ACC112 (cell line): ENCODE measurements around the gene SPATA22.
"Not testable (repeated sequence)": the region's sequence is repeated elsewhere in the genome, so short reads cannot be mapped to it uniquely, and the experiment has no call there.

Experiments used
- H2AFZ ChIP-seq: fragments of 200-600 bp; sonication (generic); one replicate; pipeline ENCODE4 v1.6.0; 2017; ENCODE audit warnings: antibody characterized with exemption, low read length; ENCODE audit not compliant: unreplicated experiment
- H3K27ac ChIP-seq: fragments of 200-600 bp; sonication (generic); 2 replicates; pipeline ENCODE4 v1.5.1; 2014; ENCODE audit warnings: low read depth, mild to moderate bottlenecking, antibody characterized with exemption, low read length, moderate library complexity
- H3K27me3 ChIP-seq: fragments of 200-600 bp; sonication (generic); 2 replicates; pipeline ENCODE4 v1.6.1; 2014; ENCODE audit warnings: mild to moderate bottlenecking, antibody characterized with exemption, low read length, moderate library complexity, mixed read lengths; ENCODE audit not compliant: insufficient read depth
- H3K36me3 ChIP-seq: fragments of 200-600 bp; sonication (generic); 2 replicates; pipeline ENCODE4 v1.6.1; 2016; ENCODE audit warnings: mild to moderate bottlenecking, antibody characterized with exemption, low read length, moderate library complexity, mixed read lengths; ENCODE audit not compliant: insufficient read depth
- H3K4me1 ChIP-seq: fragments of 200-600 bp; sonication (generic); one replicate; pipeline ENCODE4 v1.6.1; 2016; ENCODE audit warnings: low read length, mixed read lengths; ENCODE audit not compliant: insufficient read depth, unreplicated experiment, control insufficient read depth
- H3K4me3 ChIP-seq: fragments of 200-600 bp; sonication (generic); 2 replicates; pipeline ENCODE4 v1.5.1; 2014; ENCODE audit warnings: mild to moderate bottlenecking, low read depth, low read length
- H3K79me2 ChIP-seq: fragments of 200-600 bp; sonication (generic); one replicate; pipeline ENCODE4 v1.6.0; 2016; ENCODE audit warnings: low read length; ENCODE audit not compliant: control insufficient read depth, unreplicated experiment, insufficient read depth

Gene SPATA22, protein sequence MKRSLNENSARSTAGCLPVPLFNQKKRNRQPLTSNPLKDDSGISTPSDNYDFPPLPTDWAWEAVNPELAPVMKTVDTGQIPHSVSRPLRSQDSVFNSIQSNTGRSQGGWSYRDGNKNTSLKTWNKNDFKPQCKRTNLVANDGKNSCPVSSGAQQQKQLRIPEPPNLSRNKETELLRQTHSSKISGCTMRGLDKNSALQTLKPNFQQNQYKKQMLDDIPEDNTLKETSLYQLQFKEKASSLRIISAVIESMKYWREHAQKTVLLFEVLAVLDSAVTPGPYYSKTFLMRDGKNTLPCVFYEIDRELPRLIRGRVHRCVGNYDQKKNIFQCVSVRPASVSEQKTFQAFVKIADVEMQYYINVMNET

DNA sequence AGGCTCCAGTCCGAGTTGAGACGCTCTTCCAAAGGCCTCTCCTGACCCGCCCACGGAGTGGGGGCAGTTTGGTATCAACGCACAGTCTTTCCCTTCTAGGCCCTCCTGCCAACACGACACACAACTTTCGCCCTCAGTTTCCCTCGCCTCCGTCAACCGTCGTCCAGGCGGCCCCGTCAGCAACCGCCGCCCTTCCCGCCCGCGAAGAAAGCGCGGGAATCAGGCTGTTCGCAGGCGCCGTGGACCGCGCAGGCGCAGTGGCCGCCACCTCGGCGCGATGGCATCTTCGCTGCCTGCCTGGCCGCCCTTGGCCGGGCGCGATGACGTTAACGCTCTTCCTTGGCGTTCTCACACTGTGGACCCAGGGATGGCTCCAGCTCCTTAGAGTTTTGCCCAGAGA, at the start of gene SPATA22:
SPATA22 (minus strand) TSS at position 221 of the 400 bp plus-strand sequence. CDS start 2,494 bp downstream, outside the sequence.
- Histone ChIP-seq H3K4me3 (no peak within 1 kb of the TSS), H3K4me1 (peaks cover 18% of the 10 kb centered on the region), H3K79me2 (no peaks in the 10 kb centered on the region), H2AFZ (no peak within 1 kb of the TSS), H3K27ac (no peak within 1 kb of the TSS), H3K27me3 (no peaks in the 10 kb centered on the region), H3K36me3 (no peaks in the 10 kb centered on the region)

DNA sequence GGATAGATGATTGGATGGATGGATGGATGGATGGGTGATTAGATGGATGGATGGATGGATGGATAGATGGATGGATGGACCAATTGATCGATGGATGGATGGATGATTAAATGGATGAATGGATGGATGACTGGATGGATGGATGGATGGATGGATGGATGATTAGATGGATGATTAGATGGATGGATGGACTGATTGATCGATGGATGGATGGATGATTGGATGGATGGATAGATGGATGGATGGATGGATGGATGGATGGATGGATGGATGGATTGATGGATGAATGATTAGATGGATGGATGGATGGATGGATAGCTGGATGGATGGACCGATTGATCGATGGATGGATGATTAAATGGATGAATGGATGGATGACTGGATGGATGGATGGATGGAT, 47.9 kb upstream of the SPATA22 start:
- H3K4me1 ChIP-seq, H3K36me3 ChIP-seq, H3K4me3 ChIP-seq, H3K27ac ChIP-seq, H3K79me2 ChIP-seq, H2AFZ ChIP-seq, H3K27me3 ChIP-seq: not testable (repeated sequence)

DNA sequence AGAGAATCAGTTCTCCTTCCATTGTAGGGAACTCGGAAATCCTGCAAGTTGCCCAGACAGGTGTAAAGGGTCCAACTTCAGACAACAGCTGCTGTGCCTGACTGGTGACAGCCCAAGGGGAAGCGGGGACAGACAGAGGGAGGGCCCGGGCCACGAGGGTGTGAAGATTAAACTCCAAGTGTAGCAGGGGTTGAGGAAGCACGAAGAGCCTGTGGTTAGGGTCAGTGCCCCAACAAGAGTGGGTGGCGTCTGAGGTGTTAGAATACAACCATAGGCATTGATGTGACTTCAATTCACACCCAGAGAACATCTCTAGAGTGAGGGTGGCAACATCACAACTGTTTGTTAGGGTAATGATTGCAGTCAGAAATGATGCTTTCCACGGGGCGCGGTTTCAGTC, 43.3 kb upstream of the SPATA22 start:
- H3K79me2 ChIP-seq: no peaks in the 10 kb centered on the region
- no peak overlapping the region for H3K4me3 ChIP-seq

DNA sequence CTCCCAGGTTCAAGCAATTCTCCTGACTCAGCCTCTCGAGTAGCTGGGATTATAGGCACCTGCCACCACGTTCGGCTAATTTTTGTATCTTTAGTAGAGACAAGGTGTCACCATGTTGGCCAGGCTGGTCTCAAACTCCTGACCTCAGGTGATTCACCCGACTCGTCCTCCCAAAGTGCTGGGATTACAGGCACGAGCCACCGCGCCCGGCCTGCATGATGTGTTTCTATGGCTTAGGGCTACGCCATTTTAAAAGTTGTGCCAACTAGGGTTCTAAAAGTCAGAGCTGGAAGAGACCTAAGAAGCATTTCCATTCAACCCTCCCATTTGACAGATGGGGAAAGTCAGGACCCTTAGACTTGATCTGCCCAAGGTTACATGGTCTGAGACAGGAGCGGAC, 42.5 kb upstream of the SPATA22 start:
- not testable (repeated sequence) for H3K27ac ChIP-seq, H3K4me1 ChIP-seq, H3K36me3 ChIP-seq, H3K4me3 ChIP-seq, H3K79me2 ChIP-seq, H2AFZ ChIP-seq, H3K27me3 ChIP-seq

More for the DNA sequence above, 43.3 kb upstream of the SPATA22 start:
- H3K36me3 ChIP-seq: no peaks in the 10 kb centered on the region
- H3K27ac ChIP-seq: no peak overlapping the region
- no peak overlapping the region for H2AFZ ChIP-seq
- H3K27me3 ChIP-seq: no peaks in the 10 kb centered on the region
- no peaks in the 10 kb centered on the region for H3K4me1 ChIP-seq

DNA sequence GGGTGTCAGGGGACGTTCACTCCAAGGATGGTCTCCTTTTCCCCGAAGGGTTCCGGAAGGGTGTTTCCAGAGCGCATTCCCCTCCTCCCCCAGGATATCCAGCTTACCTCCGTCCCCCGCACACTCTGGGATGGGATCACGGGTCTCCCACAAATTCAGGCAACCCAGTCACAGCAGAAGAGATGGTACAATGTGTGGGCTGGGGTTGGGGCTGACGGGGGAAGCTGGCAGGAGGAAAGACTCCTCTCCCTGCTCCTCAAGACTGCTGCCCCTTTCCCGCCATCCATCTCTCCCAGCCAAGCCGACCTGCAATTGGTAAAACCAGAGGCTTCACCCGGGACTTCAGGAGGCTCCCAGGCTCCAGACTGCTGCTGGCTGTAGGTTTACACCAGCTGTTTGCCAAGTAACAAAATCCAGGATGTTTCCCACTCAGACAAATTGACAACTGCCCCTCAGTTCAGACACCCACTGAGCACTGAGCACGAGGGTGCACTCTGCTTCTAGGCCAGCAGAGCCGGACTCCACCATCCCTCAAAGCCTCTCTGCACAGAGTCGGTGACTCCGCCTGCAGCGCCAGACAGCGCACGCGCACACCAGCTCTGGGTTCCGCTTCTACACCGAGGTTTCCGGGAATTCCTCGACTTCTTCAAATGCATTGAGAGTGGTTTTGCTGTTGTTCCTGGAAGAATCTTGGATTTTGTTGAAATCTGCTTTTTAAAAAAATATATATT, 41.9 kb upstream of the SPATA22 start:
- Histone ChIP-seq H2AFZ (no peak overlapping the region), H3K36me3 (no peaks in the 10 kb centered on the region), H3K27ac (no peak overlapping the region), H3K4me3 (no peak overlapping the region), H3K79me2 (no peaks in the 10 kb centered on the region), H3K4me1 (no peaks in the 10 kb centered on the region), H3K27me3 (no peaks in the 10 kb centered on the region)

DNA sequence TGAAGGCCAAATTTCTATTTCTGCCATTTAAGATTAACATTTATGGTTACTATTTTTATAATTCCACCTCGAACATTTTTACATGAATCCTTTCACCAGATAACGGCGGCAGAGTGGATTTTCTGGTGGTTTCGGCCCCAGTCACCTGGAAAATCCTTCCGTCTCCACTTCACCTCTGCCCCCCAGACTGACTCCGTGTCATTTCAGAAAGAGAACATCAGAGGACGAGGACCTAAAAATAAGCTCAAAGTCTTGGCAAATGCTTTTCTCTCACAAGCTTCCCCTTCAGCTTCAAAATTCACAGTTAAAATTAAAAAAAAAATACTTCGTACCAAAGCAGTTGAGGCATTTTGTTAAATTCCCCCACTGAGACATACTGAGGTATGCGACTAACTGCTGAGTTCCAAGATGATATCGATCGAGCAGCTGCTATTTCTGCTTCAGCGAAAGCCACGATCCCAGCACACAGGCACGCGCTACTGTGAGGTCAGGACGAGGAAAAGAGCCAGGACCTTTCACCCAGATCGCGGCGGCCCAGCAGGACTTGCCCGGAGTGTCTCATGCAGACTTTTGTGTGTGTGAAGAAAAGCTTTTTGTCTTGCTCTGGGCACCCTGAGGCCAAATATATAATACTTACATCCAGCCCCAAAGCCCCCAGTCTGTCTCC, 41.0 kb upstream of the SPATA22 start:
- no peaks in the 10 kb centered on the region for H3K79me2 ChIP-seq
- H3K4me1 ChIP-seq: no peaks in the 10 kb centered on the region
- H3K36me3 ChIP-seq: no peaks in the 10 kb centered on the region
- no peak overlapping the region for H3K27ac ChIP-seq
- no peak overlapping the region for H3K4me3 ChIP-seq
- H3K27me3 ChIP-seq: peaks cover under 1% of the 10 kb centered on the region; the same call in 1 of the 2 replicates
- H2AFZ ChIP-seq: no peak overlapping the region

DNA sequence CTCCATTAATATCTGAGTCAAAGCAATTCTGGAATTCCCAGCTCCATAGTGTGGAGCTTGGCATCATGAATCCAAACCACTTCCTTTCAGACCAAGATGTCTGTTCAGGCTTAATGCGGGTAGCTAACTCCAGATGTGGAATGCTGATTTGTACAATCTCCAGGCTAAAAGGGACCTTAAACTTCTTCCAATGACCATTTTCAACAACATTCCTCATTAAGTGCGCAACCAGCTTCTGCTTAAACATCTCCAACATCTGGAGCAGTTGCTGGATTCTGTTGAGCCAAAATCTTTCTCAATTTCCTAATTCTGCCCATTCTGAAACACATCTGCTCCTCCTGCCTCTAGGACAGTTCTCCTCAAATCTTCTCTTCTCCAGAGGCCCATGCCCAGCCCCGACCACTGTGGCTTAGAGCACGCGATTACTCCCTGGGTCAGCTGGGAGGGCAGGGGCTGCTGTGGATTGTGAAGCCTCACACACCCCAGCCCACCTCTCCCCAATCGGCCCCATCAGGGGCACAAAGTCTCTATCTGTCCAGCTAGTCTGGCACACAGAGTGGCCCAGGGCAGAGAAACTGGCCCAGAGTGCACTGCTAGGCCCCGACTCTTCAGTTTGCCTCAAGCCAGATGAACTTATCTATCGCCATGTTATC, 40.4 kb upstream of the SPATA22 start:
- Histone ChIP-seq H3K4me3 (no peak overlapping the region), H2AFZ (no peak overlapping the region), H3K36me3 (no peaks in the 10 kb centered on the region), H3K4me1 (no peaks in the 10 kb centered on the region), H3K27me3 (peaks cover 3% of the 10 kb centered on the region; the same call in 1 of the 2 replicates), H3K79me2 (no peaks in the 10 kb centered on the region), H3K27ac (no peak overlapping the region)

DNA sequence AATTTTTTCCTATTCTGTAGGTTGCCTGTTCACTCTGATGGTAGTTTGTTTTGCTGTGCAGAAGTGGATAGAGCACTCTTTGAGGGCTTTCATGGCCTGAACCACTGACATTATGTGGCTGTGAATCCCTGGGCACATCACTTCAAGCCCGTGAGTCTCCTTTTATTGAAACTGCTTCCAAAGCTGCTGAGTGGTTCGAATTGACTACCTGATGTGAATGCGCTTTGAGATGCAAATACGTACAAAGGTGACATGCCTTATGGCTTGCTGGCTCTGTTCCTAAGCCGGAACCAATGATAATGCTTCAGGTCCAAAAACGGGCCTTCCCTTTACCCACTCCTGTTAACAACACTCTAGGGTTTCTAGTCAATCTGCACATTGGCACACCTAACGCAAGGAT, 38.5 kb upstream of the SPATA22 start:
- Histone ChIP-seq H3K36me3 (no peaks in the 10 kb centered on the region), H3K27me3 (peaks cover 7% of the 10 kb centered on the region; the same call in 1 of the 2 replicates), H3K4me1 (no peaks in the 10 kb centered on the region), H3K4me3 (no peak overlapping the region), H3K79me2 (no peaks in the 10 kb centered on the region), H3K27ac (no peak overlapping the region), H2AFZ (no peak overlapping the region)

DNA sequence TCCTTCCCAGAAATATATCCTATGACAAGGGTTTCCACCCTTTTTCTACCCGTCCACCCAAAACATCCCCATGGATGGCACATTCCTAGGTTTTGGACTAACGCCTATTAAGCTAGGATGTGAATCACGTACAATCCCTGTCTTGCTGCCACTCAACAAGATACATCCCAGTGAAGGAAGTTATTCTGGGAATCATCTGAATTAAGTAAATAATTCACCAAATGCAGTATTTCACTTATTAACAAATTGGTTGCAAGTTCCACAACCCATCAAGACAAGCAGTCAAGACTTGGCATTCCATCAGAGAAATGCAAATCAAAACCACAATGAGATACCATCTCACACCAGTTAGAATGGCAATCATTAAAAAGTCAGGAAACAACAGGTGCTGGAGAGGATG, 36.2 kb upstream of the SPATA22 start:
- H3K36me3 ChIP-seq: no peaks in the 10 kb centered on the region
- no peak overlapping the region for H3K27ac ChIP-seq

DNA sequence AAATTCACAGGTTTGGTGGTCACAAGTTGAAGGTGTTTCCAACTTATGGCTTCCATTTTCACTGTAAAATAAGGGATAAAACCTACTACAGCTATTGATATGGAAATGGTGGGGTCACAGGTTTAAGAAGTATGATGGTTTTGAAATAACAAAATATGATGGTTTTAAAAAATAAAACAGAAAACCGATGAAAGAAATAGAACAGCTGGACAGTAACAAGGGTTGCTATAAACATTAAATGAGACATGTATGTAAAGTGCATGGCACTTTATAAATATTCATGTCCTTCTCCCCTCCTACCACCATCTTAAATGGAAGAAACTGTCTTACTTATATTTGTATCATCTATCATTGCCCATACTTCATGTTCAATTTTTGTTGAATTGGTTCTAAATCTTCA, 35.5 kb upstream of the SPATA22 start:
- Histone ChIP-seq H3K79me2 (no peaks in the 10 kb centered on the region), H3K36me3 (no peaks in the 10 kb centered on the region), H3K4me1 (no peaks in the 10 kb centered on the region), H2AFZ (no peak overlapping the region), H3K27ac (no peak overlapping the region), H3K4me3 (no peak overlapping the region), H3K27me3 (peaks cover 8% of the 10 kb centered on the region; the same call in 1 of the 2 replicates)

More for the DNA sequence above, 36.2 kb upstream of the SPATA22 start:
- peaks cover 7% of the 10 kb centered on the region; the same call in 1 of the 2 replicates for H3K27me3 ChIP-seq
- H3K4me1 ChIP-seq: no peaks in the 10 kb centered on the region
- H3K79me2 ChIP-seq: no peaks in the 10 kb centered on the region
- no peak overlapping the region for H3K4me3 ChIP-seq
- H2AFZ ChIP-seq: no peak overlapping the region
